Measurements from ENCODE around the gene PPP2R3C. TPM values are rescaled to one million over a fixed set of nuclear protein-coding genes. Genes with fewer than 3 reads are reported as not detected.

Gene PPP2R3C
- total RNA-seq, 2 experiments from 2014 or later: 48.9 to 51.8 TPM

Other genes with a start within 250 kb of the PPP2R3C start
- gene BAZ1A, start 246.6 kb downstream of the PPP2R3C start, total RNA-seq: 10 to 100 TPM; 67.8 to 68.0 TPM
- gene SRP54, start 139.0 kb downstream of the PPP2R3C start, total RNA-seq: 10 to 100 TPM; 82.6 to 87.7 TPM
- 10 to 100 TPM; 48.8 to 56.8 TPM for gene FAM177A1, start 75.7 kb downstream of the PPP2R3C start, total RNA-seq
- 10 to 100 TPM; 43.4 to 44.6 TPM for gene PRORP, start 562 bp upstream of the PPP2R3C start, total RNA-seq
- gene PSMA6, start 170.4 kb upstream of the PPP2R3C start, total RNA-seq: 100 to 1,000 TPM; 407 to 425 TPM